HG02938 (cell line): ENCODE data around the gene ASB7.

Source experiments
- ATAC-seq: cut with Tn5 transposase; IDR thresholded peaks from one replicate; pipeline ENCODE4 v1.9.1; 2021; ENCODE audit warnings: mild to moderate bottlenecking, moderate library complexity; ENCODE audit not compliant: unreplicated experiment

Gene ASB7

GRCh38 chr15:100683434-100683833 is 81.0 kb downstream of the ASB7 start:
- ATAC-seq: no peak

- no peak for ATAC-seq
Observed at GRCh38 chr15:100684591-100684990, 82.2 kb downstream of the ASB7 start.

GRCh38 chr15:100686021-100686724 is 83.8 kb downstream of the ASB7 start:
- ATAC-seq: no peak

GRCh38 chr15:100686725-100687473 is 84.5 kb downstream of the ASB7 start:
- no peak for ATAC-seq

GRCh38 chr15:100687582-100688141 is 85.3 kb downstream of the ASB7 start:
- ATAC-seq: no peak

GRCh38 chr15:100688549-100689120 is 86.2 kb downstream of the ASB7 start:
- no peak for ATAC-seq

- no peak for ATAC-seq
Observed at GRCh38 chr15:100689131-100689899, 86.9 kb downstream of the ASB7 start.

GRCh38 chr15:100690032-100690794 is 87.8 kb downstream of the ASB7 start:
- ATAC-seq: no peak

- ATAC-seq: no peak
Observed at GRCh38 chr15:100690795-100691158, 88.4 kb downstream of the ASB7 start.

- ATAC-seq: no peak
Observed at GRCh38 chr15:100691321-100691720, 88.9 kb downstream of the ASB7 start.

GRCh38 chr15:100692246-100692645 is 89.9 kb downstream of the ASB7 start:
- ATAC-seq: no peak

GRCh38 chr15:100692671-100693070 is 90.3 kb downstream of the ASB7 start:
- no peak for ATAC-seq

GRCh38 chr15:100693451-100693850 is 91.1 kb downstream of the ASB7 start:
- ATAC-seq: no peak

- no peak for ATAC-seq
Observed at GRCh38 chr15:100694381-100695021, 92.1 kb downstream of the ASB7 start.

- ATAC-seq: no peak
Observed at GRCh38 chr15:100695048-100695447, 92.7 kb downstream of the ASB7 start.

GRCh38 chr15:100696452-100696851 is 94.1 kb downstream of the ASB7 start:
- ATAC-seq: no peak
